BJ (cell line): Measurements from ENCODE around the gene TXNRD1. TPM values are rescaled to one million over a fixed set of nuclear protein-coding genes. Genes with fewer than 3 reads are reported as not detected.

Experiments used
- CTCF ChIA-PET: fragments of 350-600 bp; formaldehyde crosslinking; extraction: SDS; loops from one replicate; lab custom pipeline; 2021; ENCODE audit warnings: antibody characterized with exemption, inconsistent platforms; lab: Yijun Ruan, JAX
- POLR2A ChIA-PET: fragments of 300-600 bp; sonication (Branson Sonifier 250); formaldehyde crosslinking; extraction: SDS; loops from one replicate; lab custom pipeline; 2021; ENCODE audit warnings: antibody characterized with exemption; lab: Charles Lee
- DNase-seq: peaks from one replicate; pipeline ENCODE4 v3.0.0-alpha.2; 2011; ENCODE audit warnings: low read depth
- H3K27me3 ChIP-seq: 2 replicates; pipeline ENCODE4 v1.6.0; 2011; ENCODE audit warnings: low read length; ENCODE audit not compliant: control insufficient read depth, insufficient read depth
- H3K36me3 ChIP-seq: 2 replicates; pipeline ENCODE4 v1.5.1; 2011; ENCODE audit warnings: low read length; ENCODE audit not compliant: control insufficient read depth, insufficient read depth
- H3K4me3 ChIP-seq: 2 replicates; pipeline ENCODE4 v1.5.1; 2011; ENCODE audit warnings: low read depth, mild to moderate bottlenecking, control low read depth, low read length
- CTCF ChIP-seq: IDR thresholded peaks from 2 replicates; pipeline ENCODE4 v1.5.1; 2011; ENCODE audit warnings: low read depth, mild to moderate bottlenecking, control low read depth, inconsistent platforms, low read length, moderate library complexity; ENCODE audit not compliant: insufficient read depth
- polyA plus RNA-seq: library from polyadenylated mRNA; depleted of rRNA; stranded (reverse); fragments of >200 nt; gene quantifications from 2 replicates; pipeline ENCODE4 v1.2.3, GENCODE V29; 2011

The TXNRD1 gene
- polyA plus RNA-seq, 1 experiment, result 1,028 TPM

GRCh38 chr12:104223712-104224111 is 8.1 kb downstream of the TXNRD1 start:
- TF ChIP-seq CTCF, result no peak
- no peak for DNase-seq
- H3K4me3 ChIP-seq, result no peak overlapping the region
- no peaks in the 10 kb centered on the region for H3K36me3 ChIP-seq
- ChIA-PET POLR2A (interaction anchor here (0.8 kb wide), 1 partner anchor 63 kb away, joined by 5 read pairs; no protein-coding TSS in a partner anchor), CTCF (no interaction called here)
- H3K27me3 ChIP-seq, result no peaks in the 10 kb centered on the region

- DNase-seq, result no peak
- no peak overlapping the region for H3K4me3 ChIP-seq
- no peaks in the 10 kb centered on the region for H3K27me3 ChIP-seq
- ChIA-PET POLR2A (interaction anchor here (0.6 kb wide), 1 partner anchor 1151 kb away, joined by 4 read pairs; no protein-coding TSS in a partner anchor), CTCF (interaction anchor here (0.5 kb wide), 1 partner anchor 21 kb away, joined by 3 read pairs; no protein-coding TSS in a partner anchor)
- TF ChIP-seq CTCF, result no peak
- no peaks in the 10 kb centered on the region for H3K36me3 ChIP-seq
These were observed 11.1 kb downstream of the TXNRD1 start for GRCh38 chr12:104226672-104227071.

GRCh38 chr12:104230304-104231095 is 14.9 kb downstream of the TXNRD1 start:
- no peak overlapping the region for H3K4me3 ChIP-seq
- POLR2A ChIA-PET, result no interaction called here
- no peak for TF ChIP-seq CTCF
- DNase-seq, result no peak
- CTCF ChIA-PET, result interaction anchor here (0.6 to 1.9 kb wide), 2 partner anchors 9 to 63 kb away, joined by 3 to 6 read pairs; no protein-coding TSS in a partner anchor
- H3K36me3 ChIP-seq, result no peaks in the 10 kb centered on the region
- H3K27me3 ChIP-seq, result no peaks in the 10 kb centered on the region

- TF ChIP-seq CTCF, result no peak
- H3K36me3 ChIP-seq, result no peaks in the 10 kb centered on the region
- POLR2A ChIA-PET, result no interaction called here
- no peak for DNase-seq
- CTCF ChIA-PET, result interaction anchor here (0.7 to 1.1 kb wide), 2 partner anchors 13 to 21 kb away, joined by 3 read pairs; no protein-coding TSS in a partner anchor
- no peak overlapping the region for H3K4me3 ChIP-seq
- no peaks in the 10 kb centered on the region for H3K27me3 ChIP-seq
These were observed 17.2 kb downstream of the TXNRD1 start for GRCh38 chr12:104232609-104233280.

- TF ChIP-seq CTCF, result no peak
- POLR2A ChIA-PET, result no interaction called here
- H3K27me3 ChIP-seq, result no peaks in the 10 kb centered on the region
- DNase-seq, result no peak
- H3K36me3 ChIP-seq, result no peaks in the 10 kb centered on the region
- no peak overlapping the region for H3K4me3 ChIP-seq
- CTCF ChIA-PET, result interaction anchor here (0.7 kb wide), 1 partner anchor 19 kb away, joined by 3 read pairs; no protein-coding TSS in a partner anchor
These were observed 19.4 kb downstream of the TXNRD1 start for GRCh38 chr12:104234926-104235499.
